Measurements from ENCODE around the gene EPHA2.

Gene EPHA2

GRCh38 chr1:16175610-16176553 is 20.0 kb upstream of the EPHA2 start:
- DNase-seq (ENCODE audit: extremely low read depth, low read depth): peak; percentile 80
- no peak for TF ChIP-seq CTCF (IDR thresholded peaks at IDR 0.05; ENCODE audit: low read depth, low read length)

GRCh38 chr1:16174886-16175598 is 19.2 kb upstream of the EPHA2 start:
- no peak for TF ChIP-seq CTCF (IDR thresholded peaks at IDR 0.05; ENCODE audit: low read depth, low read length)
- no peak for DNase-seq (ENCODE audit: extremely low read depth, low read depth)

- no peak for TF ChIP-seq CTCF (IDR thresholded peaks at IDR 0.05; ENCODE audit: low read depth, low read length)
- DNase-seq (ENCODE audit: extremely low read depth, low read depth): no peak
These were observed 18.5 kb upstream of the EPHA2 start for GRCh38 chr1:16174261-16174868.

- TF ChIP-seq CTCF (IDR thresholded peaks at IDR 0.05; ENCODE audit: low read depth, low read length): no peak
- DNase-seq (ENCODE audit: extremely low read depth, low read depth): no peak
These were observed 17.8 kb upstream of the EPHA2 start for GRCh38 chr1:16173447-16174260.

GRCh38 chr1:16172964-16173446 is 17.1 kb upstream of the EPHA2 start:
- no peak for DNase-seq (ENCODE audit: extremely low read depth, low read depth)
- no peak for TF ChIP-seq CTCF (IDR thresholded peaks at IDR 0.05; ENCODE audit: low read depth, low read length)

GRCh38 chr1:16172218-16172830 is 16.5 kb upstream of the EPHA2 start:
- TF ChIP-seq CTCF (IDR thresholded peaks at IDR 0.05; ENCODE audit: low read depth, low read length): no peak
- no peak for DNase-seq (ENCODE audit: extremely low read depth, low read depth)
